GM12875 (cell line): ENCODE results near the gene ZNF485.
"Not testable (repeated sequence)": the region's sequence is repeated elsewhere in the genome, so short reads cannot be mapped to it uniquely, and the experiment has no call there.

Experiments used
- H3K4me3 ChIP-seq: one replicate; pipeline ENCODE4 v1.5.1; 2011; ENCODE audit warnings: low read depth, low read length, control low read depth
- TF ChIP-seq, protein P1 (sequence below): IDR thresholded peaks from 2 replicates; pipeline ENCODE4 v1.5.1; 2011; ENCODE audit warnings: low read depth, mild to moderate bottlenecking, control low read depth, inconsistent platforms, low read length, moderate library complexity, borderline replicate concordance; ENCODE audit not compliant: insufficient read depth

The ZNF485 gene

GRCh38 chr10:43594944-43595589 lies 11.2 kb upstream of the ZNF485 start:
- no peak overlapping the region for H3K4me3 ChIP-seq
- TF ChIP-seq, protein P1, sequence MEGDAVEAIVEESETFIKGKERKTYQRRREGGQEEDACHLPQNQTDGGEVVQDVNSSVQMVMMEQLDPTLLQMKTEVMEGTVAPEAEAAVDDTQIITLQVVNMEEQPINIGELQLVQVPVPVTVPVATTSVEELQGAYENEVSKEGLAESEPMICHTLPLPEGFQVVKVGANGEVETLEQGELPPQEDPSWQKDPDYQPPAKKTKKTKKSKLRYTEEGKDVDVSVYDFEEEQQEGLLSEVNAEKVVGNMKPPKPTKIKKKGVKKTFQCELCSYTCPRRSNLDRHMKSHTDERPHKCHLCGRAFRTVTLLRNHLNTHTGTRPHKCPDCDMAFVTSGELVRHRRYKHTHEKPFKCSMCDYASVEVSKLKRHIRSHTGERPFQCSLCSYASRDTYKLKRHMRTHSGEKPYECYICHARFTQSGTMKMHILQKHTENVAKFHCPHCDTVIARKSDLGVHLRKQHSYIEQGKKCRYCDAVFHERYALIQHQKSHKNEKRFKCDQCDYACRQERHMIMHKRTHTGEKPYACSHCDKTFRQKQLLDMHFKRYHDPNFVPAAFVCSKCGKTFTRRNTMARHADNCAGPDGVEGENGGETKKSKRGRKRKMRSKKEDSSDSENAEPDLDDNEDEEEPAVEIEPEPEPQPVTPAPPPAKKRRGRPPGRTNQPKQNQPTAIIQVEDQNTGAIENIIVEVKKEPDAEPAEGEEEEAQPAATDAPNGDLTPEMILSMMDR = no peak

DNA sequence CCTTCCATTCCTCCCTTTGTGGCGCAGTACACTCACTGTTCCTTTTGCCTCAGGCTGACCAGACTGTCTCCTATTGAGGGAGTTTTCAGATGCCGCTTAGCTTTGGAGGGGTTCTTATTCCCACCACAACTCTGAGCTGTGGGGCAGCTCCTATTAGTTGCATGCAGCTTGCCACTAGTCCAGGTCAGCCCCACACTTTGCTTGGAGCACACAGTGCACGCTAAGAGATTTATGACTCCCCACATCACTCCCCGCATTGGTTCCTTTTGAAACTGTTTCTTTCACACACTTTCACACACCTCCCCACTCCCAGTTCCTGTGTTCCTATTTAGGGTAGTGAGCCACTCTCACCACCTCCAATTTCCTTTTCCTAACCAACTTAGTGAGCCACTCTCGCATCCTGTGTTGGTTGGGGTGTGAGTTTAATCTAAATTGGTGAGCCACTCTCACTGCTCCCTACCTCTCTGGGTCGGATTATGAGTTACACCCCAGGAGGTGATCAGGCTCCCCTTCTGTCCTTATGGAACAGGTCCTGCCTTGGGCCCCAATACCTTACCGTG lies 10.4 kb upstream of the ZNF485 start:
- no peak overlapping the region for H3K4me3 ChIP-seq
- TF ChIP-seq, protein P1 = no peak

- no peak overlapping the region for H3K4me3 ChIP-seq
- TF ChIP-seq, protein P1 = no peak
Measured at GRCh38 chr10:43596546-43596945, 9.7 kb upstream of the ZNF485 start.

GRCh38 chr10:43598446-43598845 lies 7.8 kb upstream of the ZNF485 start:
- H3K4me3 ChIP-seq = no peak overlapping the region

GRCh38 chr10:43599333-43599732 lies 6.9 kb upstream of the ZNF485 start:
- TF ChIP-seq, protein P1 = no peak

More at GRCh38 chr10:43598446-43598845, 7.8 kb upstream of the ZNF485 start:
- TF ChIP-seq, protein P1 = no peak

GRCh38 chr10:43601576-43601975 lies 4.7 kb upstream of the ZNF485 start:
- not testable (repeated sequence) for H3K4me3 ChIP-seq

More at GRCh38 chr10:43599333-43599732, 6.9 kb upstream of the ZNF485 start:
- no peak overlapping the region for H3K4me3 ChIP-seq

DNA sequence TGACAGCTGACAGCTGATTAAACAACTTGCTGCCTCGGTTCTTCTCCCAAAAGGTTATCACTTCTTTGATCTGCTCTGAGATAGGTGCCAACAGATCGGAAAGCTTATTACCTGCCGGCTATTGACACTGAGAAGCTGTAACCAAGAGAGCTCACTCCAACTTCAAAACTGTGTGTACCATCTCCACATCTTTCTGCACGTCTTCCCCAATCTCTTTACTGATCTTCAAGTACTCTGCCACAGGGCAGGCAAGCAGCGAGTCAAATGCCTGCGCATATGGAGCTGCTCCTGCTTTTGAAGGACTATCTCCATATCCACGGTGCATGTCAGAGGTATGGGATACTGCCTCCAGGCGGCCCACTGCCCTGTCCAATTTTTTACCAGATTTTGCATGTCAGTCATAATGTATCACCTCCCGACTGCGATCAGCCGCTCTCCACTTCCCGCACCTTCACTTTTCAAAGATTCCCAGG lies 352 bp upstream of the ZNF485 start:
- H3K4me3 ChIP-seq = peak overlapping the region; percentile 86
- TF ChIP-seq, protein P1 = no peak
